ENCODE measurements around the gene RXRA.

The RXRA gene

GRCh38 chr9:134414900-134415425 lies 88.7 kb downstream of the RXRA start:
- no peak for DNase-seq (ENCODE audit: low read depth in 2 of 2)

GRCh38 chr9:134416385-134417015 lies 90.2 kb downstream of the RXRA start:
- no peak for DNase-seq (ENCODE audit: low read depth in 2 of 2)

- DNase-seq (ENCODE audit: low read depth in 2 of 2): no peak
Measured at GRCh38 chr9:134418354-134418753, 92.1 kb downstream of the RXRA start.

DNA sequence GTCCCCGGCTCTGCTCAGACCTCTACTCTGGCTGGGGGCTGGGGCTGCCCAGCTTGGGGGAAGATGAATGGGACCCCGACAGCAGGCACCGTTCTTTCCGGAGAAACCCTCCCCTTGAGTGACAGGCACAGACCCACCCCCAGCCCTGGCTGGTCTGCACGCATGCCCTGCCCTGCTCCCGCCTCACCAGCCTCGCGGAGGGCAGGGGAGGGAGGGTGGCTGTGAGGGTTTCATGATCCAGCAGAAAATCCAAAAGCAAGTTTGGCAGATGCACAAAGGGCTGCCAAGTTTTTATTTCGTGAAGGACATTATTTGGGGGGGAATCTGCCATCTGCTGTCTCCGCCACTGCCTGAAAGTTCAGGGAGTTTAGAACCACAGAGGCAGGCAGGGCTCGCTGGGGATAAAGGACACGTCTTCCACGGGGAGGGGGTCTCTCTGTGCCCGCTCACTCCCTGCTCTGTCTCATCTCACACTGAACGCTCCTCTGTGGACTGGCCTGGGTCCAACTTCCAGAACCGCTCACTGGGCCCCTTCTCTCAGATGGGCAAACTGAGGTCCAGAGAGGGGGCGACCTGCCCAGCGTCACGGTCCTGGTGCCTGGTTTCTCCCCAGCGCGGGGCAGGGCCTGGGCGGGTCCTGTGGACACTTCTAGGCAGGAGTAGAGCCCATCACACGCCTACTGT lies 92.9 kb downstream of the RXRA start:
- no peak for DNase-seq (ENCODE audit: low read depth in 2 of 2)

DNA sequence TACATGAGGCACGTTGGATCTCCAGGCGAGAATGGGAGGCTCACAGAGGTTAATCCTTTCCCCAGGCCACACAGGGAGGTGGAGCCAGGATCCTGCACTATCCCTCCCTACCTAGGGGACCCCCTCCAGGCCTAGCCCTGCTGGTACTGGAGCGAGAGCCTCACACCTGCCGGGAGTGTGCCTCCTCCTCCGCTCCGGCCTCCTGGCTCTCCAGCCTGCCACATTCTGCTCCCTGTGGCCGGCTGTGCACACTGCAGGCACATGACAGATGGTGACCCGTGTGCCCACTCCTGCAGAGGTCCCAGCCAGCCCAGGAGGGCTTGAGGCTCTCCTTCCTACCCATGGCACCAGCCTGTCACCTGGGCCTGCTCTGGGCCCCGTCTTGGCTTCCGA lies 93.4 kb downstream of the RXRA start:
- DNase-seq (ENCODE audit: low read depth in 2 of 2): no peak

DNA sequence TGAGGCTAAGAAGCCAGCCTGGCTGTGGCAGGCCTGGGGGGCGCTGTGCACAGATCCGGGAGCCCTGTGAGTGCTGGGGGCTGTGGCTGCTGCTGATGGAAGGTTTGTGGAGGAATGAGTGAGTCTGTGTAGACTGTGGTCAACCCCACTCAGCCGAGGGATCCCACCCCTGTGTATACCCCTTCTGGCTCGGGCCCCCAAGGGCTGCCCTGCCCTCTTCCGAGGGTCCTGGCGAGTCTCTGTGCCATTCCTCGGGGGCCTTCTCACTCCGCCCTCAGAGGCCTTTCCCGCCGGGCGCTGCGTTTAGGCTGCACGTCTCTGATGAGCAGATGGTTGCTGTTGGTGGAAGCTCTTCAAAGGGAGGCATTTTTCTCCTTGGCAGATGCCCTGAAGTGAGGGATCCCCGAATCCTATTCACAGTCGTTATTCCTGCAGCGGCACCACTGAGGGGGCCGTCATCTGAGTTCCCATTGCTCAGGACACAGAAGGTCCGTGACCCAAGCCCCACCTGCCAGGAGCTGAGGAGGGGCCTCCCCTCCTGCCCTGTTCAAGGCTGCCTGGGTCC lies 94.1 kb downstream of the RXRA start:
- DNase-seq (ENCODE audit: low read depth in 2 of 2): no peak

GRCh38 chr9:134420974-134421432 lies 94.7 kb downstream of the RXRA start:
- no peak for DNase-seq (ENCODE audit: low read depth in 2 of 2)

GRCh38 chr9:134421888-134422287 lies 95.6 kb downstream of the RXRA start:
- DNase-seq (ENCODE audit: low read depth in 2 of 2): no peak

- DNase-seq (ENCODE audit: low read depth in 2 of 2): no peak
Measured at GRCh38 chr9:134422301-134423090, 96.2 kb downstream of the RXRA start.

GRCh38 chr9:134423166-134423565 lies 96.9 kb downstream of the RXRA start:
- no peak for DNase-seq (ENCODE audit: low read depth in 2 of 2)

DNA sequence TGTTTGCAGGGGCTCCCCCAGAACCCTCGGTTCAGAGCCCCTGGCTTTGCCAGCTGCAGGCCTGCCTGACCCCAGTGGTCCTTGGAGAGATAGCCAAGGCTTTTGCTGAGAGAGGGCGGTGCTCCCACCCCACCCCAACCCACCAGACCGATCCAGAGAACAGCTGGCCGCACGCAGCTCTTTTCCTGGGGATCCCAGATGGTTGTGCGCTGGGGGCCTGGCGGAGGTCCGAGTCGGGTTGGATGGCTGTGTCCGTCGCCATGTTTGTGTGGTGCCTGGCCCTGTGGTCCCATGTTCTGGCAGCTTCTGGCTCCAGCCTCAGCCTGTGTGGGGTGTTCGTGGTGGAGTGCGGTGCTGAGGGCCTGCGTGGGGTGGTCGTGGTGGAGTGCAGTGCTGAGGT lies 97.5 kb downstream of the RXRA start:
- DNase-seq (ENCODE audit: low read depth in 2 of 2): no peak

GRCh38 chr9:134424818-134425217 lies 98.6 kb downstream of the RXRA start:
- DNase-seq (ENCODE audit: low read depth in 2 of 2): no peak

GRCh38 chr9:134425401-134425800 lies 99.1 kb downstream of the RXRA start:
- no peak for DNase-seq (ENCODE audit: low read depth in 2 of 2)

DNA sequence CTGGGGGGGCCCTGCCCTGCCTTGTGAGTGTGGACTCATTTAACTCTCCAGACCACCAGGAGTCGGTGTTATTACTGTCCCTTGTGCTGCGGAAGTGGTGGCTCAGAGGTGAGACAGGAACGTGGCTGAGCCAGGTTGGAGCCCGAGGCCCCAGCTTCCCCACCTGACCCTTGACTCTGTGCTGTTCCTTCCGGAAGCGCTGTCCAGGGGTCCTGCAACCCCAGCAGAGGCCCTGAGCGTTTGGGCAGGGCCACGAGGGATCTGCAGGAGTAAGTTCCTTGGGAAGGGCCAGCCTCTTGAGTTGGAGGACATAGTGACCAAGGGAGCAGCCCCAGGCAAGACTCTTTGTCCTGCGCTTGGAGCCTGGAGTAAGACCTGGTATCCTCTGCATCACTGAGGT lies 99.6 kb downstream of the RXRA start:
- no peak for DNase-seq (ENCODE audit: low read depth in 2 of 2)

DNA sequence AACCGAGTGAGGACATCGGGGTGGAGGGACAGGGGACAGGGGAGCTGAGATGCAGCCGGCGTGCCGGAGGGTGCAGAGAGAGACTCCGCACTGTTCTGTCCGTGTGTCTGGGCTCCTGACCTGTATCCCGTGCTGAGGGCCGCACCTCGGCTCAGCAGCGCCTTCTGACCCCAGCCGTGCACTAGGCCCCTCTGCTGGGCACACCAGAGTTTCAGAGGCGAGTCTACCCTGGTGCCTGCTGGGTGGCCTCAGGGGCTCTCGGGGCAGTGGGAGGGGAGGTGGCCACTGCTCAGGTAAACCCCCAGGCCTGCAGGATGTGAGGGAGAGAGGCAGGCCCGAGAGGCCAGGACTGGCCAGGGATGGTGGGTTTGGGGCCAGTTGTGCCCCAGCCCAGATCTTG lies 100.2 kb downstream of the RXRA start:
- no peak for DNase-seq (ENCODE audit: low read depth in 2 of 2)

DNA sequence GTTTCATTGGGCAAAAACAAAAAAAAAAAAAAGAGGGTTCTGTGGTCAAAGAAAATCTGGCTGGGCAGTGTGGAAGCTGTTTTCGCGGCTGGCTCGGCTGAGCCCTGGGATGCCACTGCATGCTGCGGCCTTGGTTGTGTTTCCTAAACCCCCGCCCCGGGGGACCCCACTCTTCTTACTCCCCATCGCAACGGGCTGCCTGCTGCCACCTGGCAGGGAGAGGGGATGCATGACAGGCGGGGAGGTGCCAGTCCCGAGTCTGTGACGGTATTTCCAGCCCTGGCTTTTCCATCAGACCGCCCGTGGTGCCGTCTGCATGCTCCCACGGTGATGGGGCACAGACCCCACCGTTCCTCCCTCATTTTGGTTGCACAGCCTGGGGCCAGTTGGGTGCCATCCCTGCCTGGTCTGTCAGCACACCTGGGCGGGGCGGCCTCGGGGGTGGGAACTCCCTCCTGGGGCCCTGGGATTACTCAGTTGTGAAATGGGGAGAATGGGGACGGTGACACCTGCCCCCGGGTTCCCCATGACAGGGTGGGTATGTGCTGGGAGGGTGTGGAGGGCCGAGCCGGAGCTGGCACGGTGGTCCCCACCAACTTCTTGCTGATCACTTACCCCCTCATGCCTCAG lies 101.0 kb downstream of the RXRA start:
- DNase-seq (ENCODE audit: low read depth in 2 of 2): no peak

DNA sequence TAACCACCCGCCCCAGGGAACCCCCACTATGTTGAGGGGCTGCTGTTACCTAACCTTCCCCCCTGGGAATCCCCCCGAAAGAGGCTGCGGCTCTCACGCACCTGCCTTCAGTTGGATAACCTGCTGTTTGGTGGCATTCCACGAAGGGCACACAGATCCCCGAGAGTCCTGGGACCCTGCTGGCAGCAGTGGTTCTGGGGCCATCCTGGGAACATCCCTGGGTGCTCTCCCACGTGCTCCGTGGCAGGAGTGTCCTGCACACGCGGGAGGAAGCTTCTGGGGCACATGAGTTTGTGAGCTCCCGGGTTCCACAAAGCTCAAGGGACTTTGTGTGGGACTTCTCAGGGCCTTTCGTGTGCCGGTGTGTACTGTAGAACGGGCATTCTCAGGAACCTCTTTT lies 102.3 kb downstream of the RXRA start:
- no peak for DNase-seq (ENCODE audit: low read depth in 2 of 2)

DNA sequence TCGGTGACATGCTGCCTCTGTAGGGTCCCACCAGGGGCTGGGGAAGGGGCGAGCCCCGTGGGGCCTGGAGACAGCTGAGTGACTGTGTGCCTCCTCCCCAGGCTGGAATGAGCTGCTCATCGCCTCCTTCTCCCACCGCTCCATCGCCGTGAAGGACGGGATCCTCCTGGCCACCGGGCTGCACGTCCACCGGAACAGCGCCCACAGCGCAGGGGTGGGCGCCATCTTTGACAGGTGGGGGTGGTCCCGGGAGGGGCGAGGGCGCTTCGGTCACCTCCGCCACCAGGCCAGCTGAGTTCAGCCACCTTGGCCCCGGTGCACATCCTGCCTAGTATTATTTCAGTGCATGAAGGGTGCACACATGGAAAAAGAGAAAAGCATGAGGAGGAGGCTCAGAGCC lies 102.8 kb downstream of the RXRA start:
- DNase-seq (ENCODE audit: low read depth in 2 of 2): no peak

- no peak for DNase-seq (ENCODE audit: low read depth in 2 of 2)
Measured at GRCh38 chr9:134429481-134429880, 103.2 kb downstream of the RXRA start.

DNA sequence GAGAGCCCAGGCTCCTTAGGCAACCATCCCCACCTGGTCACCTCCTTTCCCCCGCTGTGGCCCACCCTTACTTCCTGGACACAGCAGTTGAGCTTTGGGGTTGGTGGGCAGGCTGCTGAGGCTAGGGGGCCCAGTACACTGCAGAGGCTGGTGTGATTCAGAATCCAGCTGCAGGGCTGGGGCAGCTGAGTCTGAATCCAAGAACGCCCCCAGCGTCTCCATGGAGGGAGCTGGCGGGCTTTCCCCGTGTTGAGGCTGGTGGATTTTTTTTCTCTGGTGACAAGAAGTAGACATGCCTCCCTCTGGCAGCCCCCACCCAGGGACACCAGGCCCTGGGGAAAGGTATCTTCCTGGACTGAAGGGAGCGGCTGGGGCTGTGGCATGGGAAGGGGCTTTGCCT lies 104.8 kb downstream of the RXRA start:
- no peak for DNase-seq (ENCODE audit: low read depth in 2 of 2)

- no peak for DNase-seq (ENCODE audit: low read depth in 2 of 2)
Measured at GRCh38 chr9:134431626-134432025, 105.4 kb downstream of the RXRA start.

- no peak for DNase-seq (ENCODE audit: low read depth in 2 of 2)
Measured at GRCh38 chr9:134432471-134432870, 106.2 kb downstream of the RXRA start.
